HUDEP-2 (cell line): Measurements from ENCODE around the gene HOXA5.

ENCODE experiments used
- DNase-seq, 76 experiments: peaks; one replicate each; lab custom pipeline; 2025; ENCODE audit not compliant: unreplicated experiment in 76 of 76; lab: John Stamatoyannopoulos, UW

Gene HOXA5

DNA sequence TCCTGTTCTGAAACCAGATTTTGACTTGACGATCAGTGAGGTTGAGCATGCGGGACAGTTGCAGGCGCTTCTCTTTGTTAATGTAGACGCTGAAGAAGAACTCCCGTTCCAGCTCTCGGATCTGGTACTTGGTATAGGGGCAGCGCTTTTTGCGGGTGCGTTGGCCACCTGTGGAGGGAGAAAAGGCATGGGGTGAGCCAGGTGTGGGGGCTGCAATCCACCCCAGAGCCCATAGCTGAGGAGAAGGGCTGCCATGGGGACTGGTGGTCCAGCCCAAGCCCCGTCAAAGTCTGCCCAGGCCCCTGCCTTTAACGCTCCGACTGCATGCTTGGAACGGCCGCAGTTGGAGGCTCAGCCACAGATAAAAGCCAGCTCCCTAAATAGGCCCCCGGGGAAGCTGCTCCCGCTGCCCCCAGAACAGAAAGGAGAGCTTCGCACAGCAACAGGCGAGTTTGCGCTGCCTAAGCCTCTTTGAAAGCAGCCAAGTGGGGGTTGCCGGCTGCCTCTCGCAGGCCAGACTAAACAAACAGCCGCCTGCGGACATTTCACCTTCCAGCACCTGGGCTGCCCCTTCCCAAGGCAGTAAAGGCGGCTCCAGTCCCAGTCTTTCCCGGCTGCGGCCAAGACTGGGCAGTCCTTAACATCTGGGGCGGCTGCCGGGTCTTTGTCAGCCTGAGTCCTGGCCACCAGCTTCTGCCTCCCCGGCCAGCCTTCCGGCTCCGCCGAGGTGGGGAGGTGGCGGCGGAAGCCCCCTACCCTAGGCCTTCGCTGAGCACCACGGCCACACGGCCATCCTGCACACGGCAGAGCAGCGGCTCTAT is 39.6 kb upstream of the HOXA5 start:
- DNase-seq = no peak

- no peak for DNase-seq
These were observed 38.9 kb upstream of the HOXA5 start for GRCh38 chr7:27182285-27182841.

DNA sequence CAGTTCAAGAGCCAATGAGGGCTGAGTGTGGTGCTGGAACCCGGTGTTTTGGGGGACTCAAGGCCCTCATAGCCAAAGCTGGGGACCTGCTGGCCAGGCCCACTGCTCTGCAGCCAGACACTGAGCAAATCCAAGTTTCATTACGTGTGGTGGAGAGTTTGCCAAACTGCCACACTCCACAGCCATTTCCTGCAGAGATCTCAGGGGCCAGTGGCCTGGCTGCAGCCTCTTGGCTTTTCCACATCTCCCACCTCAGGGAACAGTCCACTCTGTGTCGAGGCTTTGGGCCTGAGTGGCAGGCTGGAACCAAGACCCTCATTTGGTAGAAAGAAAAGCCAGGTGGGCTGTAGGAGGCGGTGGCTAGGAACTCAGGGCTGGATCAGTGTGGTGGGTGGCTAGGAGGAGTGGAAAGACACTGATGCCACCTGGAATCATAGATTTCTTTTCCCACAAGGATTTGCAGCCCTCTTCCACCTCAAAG is 38.4 kb upstream of the HOXA5 start:
- DNase-seq = no peak

DNA sequence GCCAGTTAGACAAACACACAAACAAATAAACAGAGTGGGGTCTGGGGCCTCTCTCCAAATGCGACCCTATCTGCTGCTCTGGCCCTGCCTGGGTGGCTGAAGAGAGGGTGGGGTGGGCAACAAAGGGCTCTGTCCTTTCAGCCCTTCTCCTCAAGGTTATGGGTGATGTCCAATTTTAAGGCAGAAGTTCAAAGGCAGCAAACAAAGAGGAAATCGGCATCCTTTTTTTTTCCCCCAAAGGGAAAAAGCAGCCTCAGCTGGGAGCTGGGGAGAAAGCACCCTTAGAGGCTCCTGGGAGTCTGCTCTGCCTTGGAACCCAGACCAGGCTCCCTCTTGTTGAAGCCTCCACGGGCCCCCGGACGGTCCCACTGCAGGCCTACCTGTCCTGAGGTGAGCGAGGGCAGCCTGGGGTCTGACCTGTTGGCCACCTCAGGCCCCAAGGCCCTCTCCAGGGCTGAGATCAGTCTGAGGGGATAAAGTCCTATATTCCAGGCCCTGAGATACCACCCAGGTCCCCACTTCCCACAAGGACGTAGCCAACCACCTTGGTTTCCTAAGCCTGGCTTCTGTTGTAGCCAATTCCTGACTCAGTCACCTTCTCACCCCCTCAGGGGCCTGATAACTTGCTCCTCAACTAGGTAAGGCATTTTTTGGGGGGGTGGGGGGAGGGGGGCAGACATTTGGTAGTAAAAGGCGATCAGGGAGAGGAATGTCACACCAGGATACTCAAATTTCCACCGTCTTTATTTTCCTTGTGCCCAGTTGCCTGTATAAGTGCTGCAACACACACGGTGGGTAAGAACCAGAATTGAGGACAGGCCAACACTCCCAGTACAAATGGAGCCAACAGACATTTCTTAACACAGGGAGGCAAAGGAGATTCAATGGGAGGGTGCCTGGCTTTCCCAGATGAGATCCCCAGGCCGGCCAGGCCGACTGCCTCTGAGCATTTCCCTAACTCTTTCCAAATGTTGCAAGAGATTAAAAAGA is 37.2 kb upstream of the HOXA5 start:
- no peak for DNase-seq

GRCh38 chr7:27179503-27180430 is 36.3 kb upstream of the HOXA5 start:
- DNase-seq = peak in 45 of 76 experiments; percentile 1 to 73 (median 33)

GRCh38 chr7:27179030-27179429 is 35.5 kb upstream of the HOXA5 start:
- DNase-seq = no peak

DNA sequence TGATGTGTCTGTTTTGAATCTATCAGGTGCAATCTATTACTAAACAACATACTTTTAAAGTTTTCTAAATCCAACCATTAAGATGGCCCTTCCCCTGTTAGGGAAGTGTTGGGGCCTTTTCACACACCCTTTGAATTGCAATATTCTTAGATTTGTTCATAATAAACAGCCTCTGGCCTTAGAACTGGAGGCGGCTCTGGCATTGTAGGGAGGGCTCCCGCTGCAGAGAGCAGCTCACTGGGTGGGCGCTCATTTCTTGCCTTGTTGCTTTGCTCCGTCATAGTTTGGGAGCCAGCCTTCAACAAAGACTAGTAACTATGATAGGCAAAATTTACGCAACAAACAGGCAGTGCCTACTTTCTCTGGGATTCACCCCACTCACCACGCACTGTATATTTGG is 34.9 kb upstream of the HOXA5 start:
- DNase-seq = no peak

DNA sequence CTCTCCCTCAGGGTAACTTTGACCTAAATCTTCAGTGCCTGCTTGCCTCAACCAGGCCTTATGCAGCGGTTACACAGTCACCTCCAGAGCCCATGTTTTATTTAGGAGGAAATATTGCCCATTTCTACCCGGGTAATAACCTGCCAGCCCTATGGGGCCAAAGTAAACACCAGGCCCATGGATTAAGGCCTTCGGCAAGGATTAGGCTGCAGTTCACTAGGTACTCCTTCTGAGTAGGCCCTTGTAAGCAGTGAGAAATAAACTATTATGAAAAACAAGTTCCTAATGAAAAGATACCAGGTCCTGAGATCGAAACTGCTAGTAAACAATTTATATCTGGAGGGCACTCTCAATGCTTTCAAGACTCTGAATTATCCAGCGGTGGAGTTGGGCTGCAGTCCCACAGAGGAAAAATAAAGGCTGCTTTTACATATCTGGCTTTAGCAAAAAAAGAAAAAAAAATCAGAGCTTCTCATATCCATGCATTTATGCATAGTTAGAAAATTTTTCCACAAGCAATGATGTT is 34.4 kb upstream of the HOXA5 start:
- no peak for DNase-seq

GRCh38 chr7:27176962-27177794 is 33.7 kb upstream of the HOXA5 start:
- no peak for DNase-seq

- DNase-seq = no peak
These were observed 33.0 kb upstream of the HOXA5 start for GRCh38 chr7:27176524-27176845.

- no peak for DNase-seq
These were observed 32.4 kb upstream of the HOXA5 start for GRCh38 chr7:27175626-27176523.

DNA sequence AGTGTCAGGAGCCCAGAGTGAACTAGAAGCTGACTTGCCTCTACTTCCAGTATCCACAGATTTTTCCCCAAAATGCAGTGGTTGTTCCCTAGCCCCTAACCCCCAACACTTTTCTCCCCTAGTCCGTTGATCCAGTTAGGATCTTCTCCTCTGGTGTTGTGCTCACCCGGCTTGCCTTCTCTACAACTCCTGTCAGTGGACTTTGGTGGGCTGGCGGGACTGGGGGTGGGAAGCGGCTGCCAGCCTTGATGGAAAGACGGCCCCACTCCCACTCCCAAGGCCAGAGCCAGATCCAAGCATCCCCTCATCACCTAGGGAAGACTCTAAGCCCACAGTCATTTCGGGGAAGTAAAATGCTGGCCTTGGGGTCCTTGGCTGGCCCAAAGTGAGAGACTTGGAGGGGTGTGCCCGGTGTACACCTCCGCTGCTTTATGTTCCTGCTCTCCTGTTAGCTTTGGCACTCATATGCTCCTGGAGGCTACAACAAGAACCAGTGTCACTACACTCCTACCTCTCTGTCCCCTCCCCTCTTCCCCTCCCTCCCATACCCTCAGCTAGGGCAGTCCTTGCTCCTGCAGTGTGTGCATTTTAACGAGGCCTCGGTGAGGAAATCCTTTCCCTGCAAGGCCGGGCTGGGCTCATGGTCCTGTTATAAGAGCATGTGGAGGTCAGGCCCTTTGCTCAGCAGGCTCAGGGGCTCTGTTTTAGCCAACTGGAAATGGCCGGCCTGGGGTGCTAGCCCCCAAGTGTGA is 31.6 kb upstream of the HOXA5 start:
- no peak for DNase-seq

DNA sequence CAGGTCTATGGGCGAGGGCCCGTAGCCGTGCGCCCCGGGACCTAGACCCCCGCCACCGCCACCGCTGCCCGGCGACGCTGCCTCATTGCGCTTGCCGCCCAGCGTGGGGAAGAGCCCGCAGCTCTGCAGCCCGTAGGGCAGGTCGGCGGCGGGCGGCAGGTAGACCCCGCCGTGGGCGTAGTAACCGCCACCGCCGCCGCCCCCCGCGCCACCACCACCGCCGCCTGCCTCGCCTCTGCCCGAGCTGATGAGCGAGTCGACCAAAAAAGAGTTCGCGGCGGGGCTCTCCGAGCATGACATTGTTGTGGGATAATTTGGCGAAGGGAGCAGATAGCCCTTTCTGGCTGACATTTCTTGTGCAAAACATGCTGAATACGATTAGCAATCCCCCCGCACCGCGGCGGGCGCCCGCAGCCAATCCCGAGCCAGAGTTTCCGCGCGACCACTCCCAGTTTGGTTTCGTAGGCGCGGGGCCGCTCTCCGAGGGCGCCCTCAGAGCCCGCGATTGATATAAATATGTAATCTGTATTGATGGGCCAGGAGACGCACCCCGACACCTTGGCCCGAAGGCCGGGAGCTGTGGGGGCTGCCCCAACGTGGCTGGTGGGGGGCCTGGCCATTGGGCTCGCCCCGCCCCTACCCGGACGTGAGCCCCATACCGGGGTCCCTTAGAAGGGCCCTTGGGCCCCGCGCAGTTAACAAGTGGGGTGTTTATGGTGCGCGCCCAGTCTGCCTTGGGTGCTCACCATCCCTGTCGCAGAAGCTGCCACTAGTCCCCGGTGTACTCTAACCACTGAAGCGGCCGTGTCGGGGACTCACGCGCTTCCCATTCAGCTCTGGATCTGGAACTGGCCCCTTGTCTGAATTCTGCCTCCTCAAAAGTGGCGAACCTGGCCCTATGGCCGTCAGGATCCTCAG is 30.7 kb upstream of the HOXA5 start, which contains the start of gene HOXA10:
Gene HOXA10 (minus strand): TSS at position 365 of the 918 bp plus-strand sequence. CDS start 14 bp downstream, at position 351.
- DNase-seq = no peak

DNA sequence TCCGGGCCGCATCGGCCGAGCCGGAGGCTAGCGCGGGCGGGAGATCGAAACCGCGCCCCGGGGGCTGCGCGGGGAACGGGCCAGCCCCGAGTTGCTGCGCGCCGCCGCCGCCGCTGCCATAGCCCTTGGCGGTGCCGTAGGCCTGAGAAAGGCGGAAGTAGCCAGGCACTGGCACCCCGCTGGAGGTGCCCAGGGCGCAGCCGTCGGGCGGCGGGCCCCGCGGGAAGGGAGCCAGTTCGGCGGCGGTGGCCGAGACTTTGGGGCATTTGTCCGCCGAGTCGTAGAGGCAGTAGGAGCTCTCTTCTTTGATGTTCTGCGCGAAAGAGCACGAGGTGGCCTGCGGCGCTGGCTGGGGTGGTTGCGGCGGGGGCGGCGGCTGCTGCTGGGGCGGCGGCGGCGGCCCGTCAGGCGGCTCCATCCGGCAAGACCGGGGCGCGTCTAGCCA is 30.1 kb upstream of the HOXA5 start:
- no peak for DNase-seq

GRCh38 chr7:27172823-27173510 is 29.5 kb upstream of the HOXA5 start:
- no peak for DNase-seq
